Stimulated activated CD4-positive, alpha-beta T cell treated with anti-CD3 and anti-CD28 coated beads, Interleukin-1b, Interleukin-23, amount 100 ng/mL, for 1 hour (primary cell): ENCODE data around the gene ATP11A.

Source experiments
- DNase-seq, 2 donors: peaks; one replicate each; pipeline ENCODE4 v3.0.0-alpha.2; 2020; ENCODE audit warnings: low read depth in 2 of 2

The ATP11A gene

DNA sequence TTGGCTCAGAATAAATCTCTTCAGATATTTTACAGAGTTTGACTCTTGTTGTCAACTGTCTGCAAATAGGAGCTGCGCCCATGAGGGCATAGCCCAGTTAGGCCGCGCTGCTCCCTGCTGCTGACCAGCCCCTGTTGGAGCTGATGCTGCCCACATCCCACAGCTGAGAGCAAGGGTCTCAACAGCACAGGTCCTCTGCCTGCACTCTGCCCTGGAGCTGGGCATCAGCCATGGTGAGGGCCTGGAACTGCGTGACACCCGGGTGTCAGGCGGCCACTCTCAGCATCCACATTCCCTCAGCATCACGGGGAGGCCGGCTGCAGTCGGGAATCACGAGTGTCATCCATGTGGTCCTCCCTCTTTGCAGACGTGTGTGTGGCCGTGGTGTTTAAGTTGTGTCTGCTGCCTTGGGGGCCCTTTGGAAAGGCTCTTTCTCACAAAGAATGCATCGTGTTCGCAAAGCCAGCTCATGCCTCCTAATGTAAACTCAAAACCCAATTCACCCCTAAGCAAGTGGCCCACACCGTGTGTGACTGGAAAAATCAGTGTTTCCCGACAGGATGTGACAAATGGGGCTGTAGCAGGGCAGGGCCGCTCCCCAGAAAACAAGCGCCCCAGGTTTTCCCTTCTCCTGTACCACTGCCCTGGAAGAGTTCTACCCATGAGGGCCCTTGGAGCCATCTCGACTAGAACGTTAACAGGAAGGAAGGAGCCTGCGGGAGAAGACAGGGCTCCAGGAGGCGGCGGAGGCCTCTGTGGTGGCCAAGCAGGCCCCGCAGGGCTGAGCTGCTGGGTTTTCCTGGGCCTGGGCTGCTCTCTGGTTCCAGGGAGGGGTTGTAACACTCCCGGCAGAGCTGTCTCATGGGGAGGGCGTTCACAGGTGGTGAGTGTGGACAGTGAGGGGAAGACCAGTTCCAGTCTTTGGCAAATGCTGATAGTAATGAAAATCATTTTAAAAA lies 20.3 kb downstream of the ATP11A start:
- DNase-seq, result no peak

DNA sequence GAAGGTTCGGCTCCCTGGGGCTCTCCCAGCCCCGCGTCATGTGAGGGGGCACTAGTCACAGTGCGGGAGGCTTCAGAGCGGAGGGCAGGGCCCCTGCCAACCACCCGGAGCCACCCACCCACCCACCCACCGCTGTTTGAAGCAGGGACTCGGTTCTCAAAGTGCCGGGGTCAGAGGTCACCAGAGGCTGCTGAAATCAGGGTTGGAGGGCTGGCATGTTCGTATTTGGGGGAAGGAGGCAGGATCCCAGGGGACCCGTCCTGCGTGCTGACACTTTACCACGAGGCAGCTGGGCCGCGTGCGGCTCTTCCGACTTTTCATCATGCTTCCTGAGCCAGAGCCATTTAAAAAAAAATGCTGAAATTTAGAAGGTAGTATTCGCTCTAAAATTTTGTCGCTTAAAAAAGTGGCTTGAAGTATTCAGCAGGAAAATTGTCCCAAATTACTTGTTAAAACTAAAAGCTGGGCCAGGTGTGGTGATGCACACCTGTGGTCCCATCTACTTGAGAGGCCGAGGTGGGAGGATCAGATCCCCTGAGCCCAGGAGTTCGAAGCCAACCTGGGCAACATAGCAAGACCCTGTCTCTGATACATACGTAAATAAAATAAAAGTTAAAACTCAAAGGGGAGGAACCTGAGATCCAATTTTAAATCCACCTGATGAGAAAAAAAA lies 21.2 kb downstream of the ATP11A start:
- DNase-seq, result no peak

DNA sequence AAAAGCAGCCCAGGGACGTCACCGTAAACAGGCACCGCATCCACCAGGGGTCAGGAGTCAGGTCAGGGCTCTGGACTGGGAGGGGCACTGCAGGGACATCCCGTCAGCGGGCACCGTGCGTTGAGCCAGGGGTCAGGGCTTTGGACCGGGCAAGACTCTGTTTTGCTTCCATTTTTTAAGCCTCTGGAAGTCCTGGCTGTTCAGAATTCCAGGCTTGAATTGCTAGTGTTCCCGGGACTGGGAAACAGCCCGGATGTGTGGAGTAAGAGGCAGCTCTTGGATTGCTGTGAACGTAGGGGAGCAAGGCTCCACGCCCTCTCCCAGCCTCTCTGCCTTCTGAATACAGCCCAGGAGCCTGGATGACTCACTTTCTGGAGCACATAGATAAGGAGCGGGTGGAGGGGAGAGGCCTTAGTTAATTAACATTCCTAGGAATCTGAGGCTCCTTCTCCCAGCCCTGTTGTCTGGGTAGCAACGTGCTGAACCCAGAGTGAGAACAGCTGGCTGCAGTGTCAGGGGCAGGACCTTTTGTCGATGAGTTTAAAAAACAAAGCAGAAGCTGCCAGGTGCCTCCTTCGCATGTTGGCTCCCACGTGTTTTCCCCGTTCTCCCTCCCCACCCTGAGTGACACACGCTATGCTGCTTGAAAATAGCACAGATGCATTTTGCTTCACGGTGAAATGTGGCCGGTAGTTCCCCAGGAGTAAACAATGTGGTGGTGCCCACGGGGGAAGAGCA lies 21.9 kb downstream of the ATP11A start:
- no peak for DNase-seq

DNA sequence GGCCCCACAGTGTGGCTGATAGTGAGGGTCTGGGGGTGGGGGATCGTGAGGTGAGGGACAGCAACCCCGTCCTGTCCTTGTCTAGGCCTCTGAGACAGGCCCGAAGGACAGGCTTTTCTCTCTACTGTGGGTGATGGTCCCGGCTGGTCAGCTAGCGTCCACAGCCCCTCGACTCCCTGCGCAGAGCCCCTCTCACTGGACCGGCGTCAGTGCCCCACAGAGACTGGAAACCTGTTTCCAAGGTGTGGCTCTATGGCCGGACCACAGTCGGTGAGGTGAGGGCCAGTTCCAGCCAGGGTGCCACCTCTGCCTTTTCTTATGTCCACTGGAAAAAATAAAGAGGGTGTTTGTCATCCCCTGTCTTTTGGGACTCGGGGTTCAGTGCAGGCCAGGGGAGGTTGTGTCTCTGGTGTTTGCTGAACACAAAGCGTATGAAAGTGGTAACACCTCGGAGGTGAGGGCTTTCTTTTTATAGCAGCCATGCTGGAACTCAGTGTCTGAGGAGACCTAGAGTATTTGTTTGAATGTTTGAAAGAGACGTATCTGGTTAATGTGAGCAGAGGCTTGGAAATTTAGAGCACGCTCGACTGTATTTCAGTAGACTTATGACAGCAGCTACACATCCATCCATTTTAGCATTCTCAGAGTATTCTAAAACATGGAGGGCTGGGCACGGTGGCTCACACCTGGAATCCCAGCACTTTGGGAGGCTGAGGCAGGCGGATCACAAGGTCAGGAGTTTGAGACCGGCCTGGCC lies 22.8 kb downstream of the ATP11A start:
- DNase-seq, result no peak

DNA sequence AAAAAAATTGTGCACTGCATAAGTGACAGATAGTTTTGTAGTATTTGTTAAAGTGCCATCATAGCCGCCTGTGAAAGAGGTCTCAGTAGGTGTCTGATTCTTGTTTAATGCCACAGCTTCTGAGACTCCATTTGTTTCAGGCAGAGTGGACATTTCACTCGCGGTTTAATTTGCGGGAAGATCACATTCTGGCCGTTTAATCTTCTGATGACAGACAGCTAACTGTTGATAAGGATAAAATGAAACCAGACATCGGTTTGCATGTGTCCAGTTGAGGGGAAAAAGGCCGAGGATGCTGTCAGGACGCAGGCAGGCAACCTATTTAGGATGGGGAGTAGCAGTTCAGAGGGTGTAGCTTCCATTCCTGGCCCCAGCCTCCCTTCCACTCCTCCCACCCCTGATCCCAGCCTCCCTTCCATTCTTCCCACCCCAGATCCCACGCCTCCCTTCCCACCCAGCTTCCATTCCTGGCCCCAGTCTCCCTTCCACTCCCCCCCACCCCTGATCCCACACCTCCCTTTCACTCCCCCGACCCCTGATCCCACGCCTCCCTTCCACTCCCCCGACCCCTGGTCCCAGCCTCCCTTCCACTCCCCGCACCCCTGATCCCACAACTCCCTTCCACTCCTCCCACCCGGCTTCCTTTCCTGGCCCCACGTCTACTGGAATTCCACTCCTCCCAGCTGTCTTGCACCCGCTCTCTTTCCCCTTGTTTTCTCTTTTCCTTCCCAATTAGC lies 23.8 kb downstream of the ATP11A start:
- no peak for DNase-seq

DNA sequence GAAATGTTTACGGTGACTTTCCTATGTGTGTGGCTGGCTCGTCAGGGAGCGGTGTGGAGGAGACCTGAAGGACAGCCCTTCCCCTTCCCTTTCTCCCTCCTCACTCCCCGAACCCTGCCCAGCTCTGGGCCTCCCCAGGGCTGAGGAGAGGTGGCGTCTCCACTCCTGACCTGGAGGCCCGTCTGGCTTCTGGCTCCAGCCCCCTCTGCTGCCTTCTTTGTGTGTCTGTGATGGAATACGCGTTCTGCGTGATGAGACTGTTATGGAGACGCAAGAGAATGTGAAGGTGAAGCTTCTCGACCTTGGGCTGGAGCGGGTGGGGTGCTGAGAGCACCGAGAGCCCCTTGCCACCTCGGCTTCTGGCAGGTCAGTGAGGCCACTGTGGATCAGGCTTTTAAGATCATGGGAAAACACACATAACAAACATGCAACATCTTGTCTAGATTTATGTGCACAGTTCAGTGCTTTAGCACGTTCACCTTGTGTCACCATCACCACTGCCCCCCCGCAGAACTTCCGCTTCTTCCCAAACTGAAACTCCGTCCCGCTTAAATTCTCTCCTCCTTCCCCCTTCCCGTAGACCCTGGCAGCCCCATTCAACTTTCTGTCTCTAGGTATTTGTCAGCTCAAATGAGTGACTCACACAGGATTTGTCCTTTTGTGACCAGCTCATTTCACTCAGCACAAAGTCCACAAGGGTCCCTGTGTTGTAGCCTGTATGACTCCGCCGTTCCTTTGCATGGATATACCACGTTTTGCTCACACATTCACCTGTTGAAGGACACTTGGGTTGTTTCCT lies 24.7 kb downstream of the ATP11A start:
- DNase-seq, result no peak

DNA sequence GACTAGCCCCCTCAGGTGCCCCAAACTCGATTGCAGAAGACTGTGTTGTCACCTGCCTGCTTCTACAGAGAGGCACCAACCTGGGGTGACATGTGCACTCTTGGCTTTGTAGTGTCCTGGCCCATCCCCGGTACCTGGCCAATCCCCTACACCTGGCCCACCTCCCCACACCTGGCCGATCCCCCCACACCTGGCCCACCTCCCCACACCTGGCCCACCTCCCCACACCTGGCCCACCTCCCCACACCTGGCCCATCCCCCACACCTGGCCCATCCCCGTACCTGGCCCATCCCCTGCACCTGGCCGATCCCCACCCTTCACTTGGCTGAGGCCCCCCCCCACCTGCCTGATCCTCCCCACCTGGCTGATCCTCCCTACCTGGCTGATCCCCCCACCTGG lies 25.4 kb downstream of the ATP11A start:
- DNase-seq, result no peak

DNA sequence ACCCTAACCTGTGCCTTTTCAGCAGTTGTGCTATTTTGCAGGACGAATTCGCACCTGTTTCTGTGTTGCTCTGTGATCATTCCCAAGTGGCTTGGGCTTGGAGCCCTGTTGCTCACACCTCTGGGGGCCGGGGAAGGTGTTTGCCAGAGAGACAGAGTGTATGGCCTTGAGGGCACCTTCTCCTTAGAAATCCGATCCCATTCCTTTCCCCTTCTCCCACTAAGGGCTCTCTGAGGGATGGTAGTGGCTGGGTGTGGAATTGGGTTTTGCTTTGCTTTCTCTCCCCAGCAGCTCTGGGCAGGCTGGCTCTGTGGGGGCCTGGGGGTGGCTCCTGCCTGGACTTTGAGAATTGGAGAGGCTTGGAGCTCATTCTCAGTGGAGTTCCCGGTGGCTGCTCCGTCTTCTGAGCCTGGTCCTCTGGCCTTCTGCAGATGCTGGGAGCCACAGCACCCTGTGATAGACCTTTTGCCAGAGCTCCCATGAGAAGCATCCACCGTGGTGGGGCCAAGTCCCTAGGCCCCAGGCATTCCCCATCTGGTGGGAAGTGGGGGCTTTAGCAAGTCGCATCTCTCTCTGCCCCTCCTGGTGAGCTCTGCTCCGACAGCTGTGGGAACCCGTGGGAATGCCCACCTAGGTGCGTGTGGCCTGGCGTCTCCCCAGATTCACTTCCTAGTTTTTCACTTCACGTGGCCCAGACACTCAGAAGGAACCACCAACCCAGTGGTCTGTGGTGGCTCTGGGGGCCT lies 26.1 kb downstream of the ATP11A start:
- no peak for DNase-seq

DNA sequence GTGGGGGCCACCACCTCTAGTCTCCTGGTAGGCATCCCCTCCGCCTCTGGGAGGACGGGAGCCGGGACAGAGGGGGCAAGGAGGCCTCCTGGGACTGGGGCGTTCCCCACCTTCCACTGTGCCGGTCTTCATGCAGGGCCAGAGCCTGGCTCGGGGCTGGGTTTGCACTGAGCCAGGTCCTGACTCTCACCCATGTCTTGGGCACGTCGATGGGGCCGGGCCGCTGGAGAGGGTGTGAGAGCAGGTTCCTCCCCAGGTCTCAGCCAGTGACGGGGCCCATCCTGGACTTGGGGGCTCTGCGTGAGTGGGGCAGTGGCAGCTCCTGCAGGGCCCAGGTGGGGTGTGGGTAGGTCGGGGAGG lies 26.6 kb downstream of the ATP11A start:
- DNase-seq, result no peak

DNA sequence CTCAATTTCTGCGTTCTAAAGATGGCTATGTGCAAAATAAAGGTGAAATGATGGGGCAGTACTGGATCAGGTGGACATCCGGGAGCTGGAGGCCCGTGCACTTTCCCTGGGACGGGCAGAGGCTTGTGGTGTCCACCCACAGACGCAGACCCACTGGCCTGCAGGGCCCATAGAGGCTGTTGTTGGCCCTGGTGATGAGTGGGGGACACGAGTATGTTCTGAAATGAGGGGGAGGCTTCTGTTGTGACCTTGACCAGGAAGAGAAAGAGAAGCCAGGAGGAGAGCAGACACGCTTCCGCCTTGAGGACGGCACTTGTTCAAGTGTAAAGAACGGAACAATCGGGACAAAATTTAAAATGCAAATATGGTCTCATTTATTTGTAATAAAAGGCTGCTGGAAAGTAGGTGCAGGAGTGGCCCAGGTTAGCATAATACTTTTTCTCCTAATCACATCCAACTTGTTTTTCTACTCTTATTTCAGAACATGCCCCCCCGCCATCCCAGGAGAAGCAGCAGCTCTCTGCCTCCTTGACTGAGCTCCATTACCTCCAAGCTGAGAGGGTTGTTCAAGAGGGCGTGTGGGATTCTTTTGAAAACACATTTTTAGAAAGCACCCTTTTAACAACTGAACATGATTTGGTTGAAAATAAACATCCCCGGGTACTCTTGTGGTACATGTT lies 27.1 kb downstream of the ATP11A start:
- no peak for DNase-seq

DNA sequence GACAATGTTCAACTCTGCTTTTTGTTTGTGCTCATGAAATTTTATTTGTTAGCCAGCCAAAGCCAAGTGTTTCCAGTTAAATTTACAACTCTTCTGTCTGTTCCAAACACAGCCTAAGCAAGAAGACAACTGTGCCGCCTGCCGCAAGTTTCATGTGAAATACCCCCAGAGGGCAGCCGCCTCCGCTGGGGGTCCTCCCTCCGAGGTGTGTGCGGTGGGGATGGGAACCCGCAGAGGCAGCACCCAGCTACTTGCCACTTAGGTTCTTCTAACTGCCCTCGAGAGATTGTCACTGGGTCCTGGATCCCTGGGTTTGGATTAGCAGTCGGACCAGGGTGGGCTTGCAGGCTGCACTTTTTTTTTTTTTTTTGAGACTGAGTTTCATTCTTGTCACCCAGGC lies 28.5 kb downstream of the ATP11A start:
- DNase-seq, result no peak

DNA sequence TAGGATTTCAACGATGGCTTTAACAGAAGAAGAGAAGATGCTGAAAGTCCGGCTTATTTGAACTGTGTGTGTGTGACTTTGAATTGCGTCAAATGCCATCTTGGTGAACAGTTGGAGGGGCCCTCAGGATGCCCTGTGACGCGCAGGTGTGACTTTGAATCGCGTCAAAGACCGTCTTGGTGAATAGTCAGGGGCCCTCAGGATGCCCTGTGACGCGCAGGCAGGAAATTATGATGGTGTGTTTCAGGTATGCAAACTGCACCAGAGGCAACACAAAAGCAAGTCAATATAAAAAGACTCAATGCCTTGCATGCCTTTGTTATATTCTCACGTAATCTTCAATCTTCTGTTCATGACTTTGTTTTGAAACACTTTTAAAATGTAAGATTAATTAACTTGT lies 29.2 kb downstream of the ATP11A start:
- DNase-seq, result no peak

DNA sequence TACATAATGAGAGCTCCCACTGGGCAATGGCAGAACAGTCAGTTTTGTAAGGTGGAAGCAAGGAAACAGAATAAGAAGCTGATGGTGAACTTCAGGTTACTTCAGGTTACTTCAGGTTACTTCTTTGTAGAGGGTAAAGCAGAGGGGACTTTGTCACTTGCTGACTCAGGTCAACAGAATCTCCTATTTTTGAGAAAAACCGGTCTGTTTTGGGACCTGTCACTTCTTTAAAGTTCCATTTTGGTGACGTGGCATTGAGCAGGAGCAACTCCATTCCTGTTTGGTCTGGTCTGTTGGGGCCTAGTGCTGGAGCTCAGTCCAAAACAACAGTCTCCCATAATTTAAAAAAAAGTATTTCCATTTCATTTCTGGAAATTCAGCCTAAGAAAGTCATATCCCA lies 29.7 kb downstream of the ATP11A start:
- DNase-seq, result no peak

DNA sequence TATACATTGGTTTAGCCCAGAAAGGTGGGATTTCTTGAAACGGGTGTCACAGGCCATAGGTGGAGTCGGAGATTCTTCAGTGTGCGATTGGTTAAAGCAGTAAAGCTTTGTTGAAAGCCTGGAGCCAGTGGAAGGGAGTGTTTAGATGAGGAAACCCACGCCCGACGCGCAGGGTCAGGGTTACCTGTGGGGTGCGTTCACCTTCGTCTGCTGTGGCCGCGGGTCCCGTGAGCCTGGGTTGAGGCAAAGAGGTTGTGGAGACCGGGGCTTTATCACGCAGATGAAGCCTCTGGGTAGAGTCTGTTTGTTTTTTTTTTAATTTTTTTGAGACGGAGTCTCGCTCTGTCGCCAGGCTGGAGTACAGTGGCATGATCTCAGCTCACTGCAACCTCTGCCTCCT lies 30.4 kb downstream of the ATP11A start:
- no peak for DNase-seq

DNA sequence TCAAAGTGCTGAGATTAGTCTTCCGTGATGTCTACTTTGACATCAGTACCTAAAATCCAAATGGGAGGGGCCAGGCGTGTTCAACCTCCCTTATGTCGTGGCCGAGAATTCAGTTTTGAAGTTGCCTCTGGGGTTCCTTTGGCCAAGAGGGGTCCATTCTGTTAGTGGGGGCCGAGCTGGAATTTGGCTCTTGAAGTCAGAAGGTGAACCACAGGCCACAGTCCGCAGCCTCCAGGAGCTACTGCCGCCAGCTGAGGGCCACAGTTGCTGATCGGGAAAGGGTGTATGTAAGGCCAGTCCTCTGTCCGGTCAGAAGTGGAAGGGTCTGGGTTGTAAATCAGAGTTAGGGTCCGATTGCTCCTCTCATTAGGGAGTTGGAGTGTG lies 31.0 kb downstream of the ATP11A start:
- no peak for DNase-seq

DNA sequence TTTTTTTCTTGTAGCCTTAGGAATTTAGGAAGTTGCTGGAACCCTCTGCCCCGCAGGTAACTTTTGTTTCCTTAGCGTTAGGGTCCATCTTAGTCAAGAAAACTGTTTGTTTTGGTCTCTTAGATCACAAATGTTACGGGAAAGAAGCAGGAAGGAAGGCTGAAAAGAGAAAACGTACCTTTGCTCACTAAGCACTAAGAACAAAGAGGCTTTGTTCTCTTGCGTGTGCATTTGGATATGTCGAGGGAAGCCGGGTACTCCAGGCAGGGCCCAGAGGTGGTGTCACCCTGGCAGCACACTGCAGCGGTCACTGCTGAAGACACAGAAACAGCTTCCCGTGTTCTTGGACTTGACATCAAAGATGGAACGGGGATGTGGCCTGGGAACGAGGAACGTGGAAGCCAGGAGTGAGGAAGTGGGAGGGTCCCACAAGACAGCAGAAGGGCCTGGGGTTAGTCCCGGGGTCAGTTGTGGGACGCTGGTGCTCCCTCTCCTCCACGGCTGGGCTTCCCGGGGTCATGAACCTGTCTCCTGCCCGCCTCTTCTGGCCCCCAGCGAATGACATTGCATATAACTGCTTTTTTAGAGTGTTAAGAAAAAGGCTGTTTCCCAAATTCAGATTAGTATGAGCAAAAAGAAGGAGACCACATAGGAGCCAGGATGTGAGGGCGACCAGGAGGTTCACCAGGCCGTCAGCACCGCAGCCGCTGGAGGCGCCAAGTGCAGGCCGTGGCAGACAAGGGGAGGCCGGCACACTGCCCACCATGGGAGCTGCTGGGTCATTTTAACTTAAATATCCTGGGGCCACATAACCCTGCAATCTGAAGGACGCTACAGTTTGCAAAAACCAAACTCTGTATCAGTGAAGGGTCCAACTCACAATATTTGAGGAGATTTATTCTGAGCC lies 31.6 kb downstream of the ATP11A start:
- no peak for DNase-seq

DNA sequence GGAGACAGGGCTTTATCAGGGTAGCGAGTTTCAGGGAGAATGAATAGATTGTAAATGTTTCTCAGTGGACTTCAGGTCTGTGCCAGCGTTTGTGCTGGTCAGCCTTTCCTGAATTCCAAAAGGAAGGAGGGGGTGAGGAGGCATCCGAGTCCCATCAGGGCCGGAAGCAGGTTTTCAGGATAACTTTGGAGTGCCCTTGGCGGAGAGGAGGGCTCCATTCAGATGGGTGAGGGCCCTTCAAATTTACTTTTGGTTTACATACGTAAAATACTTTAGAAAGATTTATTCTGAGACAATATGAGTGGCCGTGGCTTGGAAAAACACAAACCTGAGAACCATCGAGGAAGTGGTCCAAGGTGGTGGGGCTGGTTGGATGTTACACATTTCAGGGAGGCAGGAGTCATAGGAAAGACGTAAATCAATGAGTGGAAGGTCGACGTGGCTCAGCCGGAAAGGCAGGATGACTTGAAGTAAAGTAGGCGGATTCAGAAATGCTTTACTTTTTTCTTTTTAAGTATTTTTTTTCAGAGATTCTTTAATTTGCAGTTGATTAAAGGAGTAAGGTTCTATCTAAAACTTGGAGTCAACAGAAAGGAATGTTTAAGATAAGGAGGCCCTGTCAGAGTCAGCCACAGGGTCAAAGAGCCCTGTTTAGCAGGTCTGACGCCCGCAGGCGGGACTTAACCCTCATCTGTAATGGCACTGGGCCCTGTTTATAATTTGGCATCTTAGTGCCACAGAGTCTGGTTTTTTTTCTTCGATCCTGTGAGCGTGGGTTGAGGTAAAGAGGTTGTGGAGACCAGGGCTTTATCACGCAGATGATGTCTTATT lies 32.8 kb downstream of the ATP11A start:
- no peak for DNase-seq
